Esophagus muscularis mucosa (tissue), 4 donors: ENCODE data around the gene WNT8B. TPM values are rescaled to one million over a fixed set of nuclear protein-coding genes. Genes with fewer than 3 reads are reported as not detected.

Experiments used
- DNase-seq: peaks from one replicate; pipeline ENCODE4 v3.0.0-alpha.2; 2017; ENCODE audit errors: extremely low spot score
- H3K27ac ChIP-seq, 4 donors: fragments of 200-600 bp; sonication (generic); replicated peaks in 1 of 4; 1 replicate in 3 of 4; 2 replicates in 1 of 4; pipeline ENCODE4 v1.5.1; 2016 to 2019; ENCODE audit warnings: mild to moderate bottlenecking in 1 of 4
- H3K27me3 ChIP-seq, 4 donors: fragments of 200-600 bp; sonication (generic); one replicate each; pipeline versions ENCODE4 v1.5.1 to v1.6.0; 2016 to 2019
- H3K36me3 ChIP-seq, 4 donors: fragments of 200-600 bp; sonication (generic); one replicate each; pipeline ENCODE4 v1.5.1; 2016 to 2019
- H3K4me1 ChIP-seq, 4 donors: fragments of 200-600 bp; sonication (generic); one replicate each; pipeline ENCODE4 v1.5.1; 2016 to 2019
- H3K4me3 ChIP-seq, 4 donors: fragments of 200-600 bp; sonication (generic); 1 replicate in 2 of 4; 2 replicates in 2 of 4; pipeline ENCODE4 v1.5.1; 2016 to 2019; ENCODE audit warnings: mild to moderate bottlenecking in 4 of 4, moderate library complexity in 1 of 4
- H3K9me3 ChIP-seq, 4 donors: fragments of 200-600 bp; sonication (generic); 1 replicate in 3 of 4; 2 replicates in 1 of 4; pipeline ENCODE4 v1.5.1; 2016 to 2019
- CTCF ChIP-seq, 3 experiments: fragments of 200-600 bp in 2 of 3; fragments of 450-650 bp in 1 of 3; sonication (generic) in 2 of 3; IDR thresholded peaks; one replicate each; pipeline ENCODE4 v1.5.1; 2017 to 2019; ENCODE audit warnings: antibody characterized with exemption in 3 of 3, mild to moderate bottlenecking in 2 of 3, moderate library complexity in 1 of 3
- EP300 ChIP-seq: sonication (generic); formaldehyde crosslinking; IDR thresholded peaks from one replicate; pipeline ENCODE4 v1.6.1; 2017; ENCODE audit warnings: antibody characterized with exemption
- POLR2A ChIP-seq: fragments of 450-650 bp; IDR thresholded peaks from one replicate; pipeline ENCODE4 v1.6.1; 2017; ENCODE audit warnings: antibody characterized with exemption, moderate library complexity, mild to moderate bottlenecking, low read depth
- POLR2AphosphoS5 ChIP-seq, 2 donors: sonication (generic); formaldehyde crosslinking; IDR thresholded peaks; one replicate each; pipeline ENCODE4 v1.6.1; 2017; ENCODE audit warnings: antibody characterized with exemption in 2 of 2
- WGBS: methylation state at CpG from one replicate; pipeline ENCODE4 v1.1.5; 2018; 5-methylcytosine and 5-hydroxymethylcytosine counted together
- intact Hi-C: fragments of 100-400 bp; cut with DNase I; formaldehyde crosslinking; loops from one replicate; pipeline ENCODE4 v1.15.1; 2023
- total RNA-seq, 4 donors: library from RNA; depleted of rRNA; stranded (reverse); fragments of >200 nt; gene quantifications; one replicate each; pipeline versions ENCODE4 v1.1.0 to v1.2.1, GENCODE V29; 2016

WNT8B gene
- total RNA-seq, 4 donors from 2014 or later, result not detected

GRCh38 chr10:100485801-100486495, 23.1 kb downstream of the WNT8B start:
- DNase-seq, result no peak
- Histone ChIP-seq H3K27ac (no peak overlapping the region), H3K9me3 (no peaks in the 10 kb centered on the region), H3K27me3 (peaks cover 0 to 4% (median 0%) of the 10 kb centered on the region in 4 donors), H3K4me1 (peaks cover 13 to 20% (median 16%) of the 10 kb centered on the region in 4 donors), H3K4me3 (no peak overlapping the region), H3K36me3 (peaks cover 35 to 60% (median 48%) of the 10 kb centered on the region in 4 donors)
- intact Hi-C loops, result no loop called here
- WGBS, result 89% methylated on average over 10 of the region's 10 CpGs
- TF ChIP-seq CTCF (IDR thresholded peaks at IDR 0.05) (no peak), POLR2A (no peak), POLR2AphosphoS5 (IDR thresholded peaks at IDR 0.05) (no peak), EP300 (no peak)

GRCh38 chr10:100487529-100487928, 24.7 kb downstream of the WNT8B start:
- TF ChIP-seq POLR2AphosphoS5 (IDR thresholded peaks at IDR 0.05) (no peak), CTCF (IDR thresholded peaks at IDR 0.05) (no peak), POLR2A (no peak), EP300 (no peak)
- peaks cover 37 to 75% (median 57%) of the 10 kb centered on the region in 4 donors for H3K36me3 ChIP-seq
- no peaks in the 10 kb centered on the region for H3K9me3 ChIP-seq
- H3K4me1 ChIP-seq, result peaks cover 4 to 7% (median 6%) of the 10 kb centered on the region in 4 donors
- H3K27ac ChIP-seq, result no peak overlapping the region
- H3K27me3 ChIP-seq, result no peaks in the 10 kb centered on the region
- WGBS, result 96% methylated on average over 3 of the region's 6 CpGs
- no peak for DNase-seq
- no peak overlapping the region for H3K4me3 ChIP-seq
- intact Hi-C loops, result no loop called here

- Histone ChIP-seq H3K4me1 (no peaks in the 10 kb centered on the region), H3K27ac (no peak overlapping the region), H3K4me3 (no peak overlapping the region), H3K36me3 (peaks cover 37 to 92% (median 68%) of the 10 kb centered on the region in 4 donors), H3K9me3 (no peaks in the 10 kb centered on the region), H3K27me3 (no peaks in the 10 kb centered on the region)
- no peak for DNase-seq
- intact Hi-C loops, result no loop called here
- TF ChIP-seq POLR2A, result no peak
- TF ChIP-seq EP300, result no peak
- TF ChIP-seq POLR2AphosphoS5 (IDR thresholded peaks at IDR 0.05), result no peak
- TF ChIP-seq CTCF (IDR thresholded peaks at IDR 0.05), result no peak
- WGBS, result 85% methylated on average over 5 of the region's 5 CpGs
Measured at GRCh38 chr10:100489396-100489795, 26.6 kb downstream of the WNT8B start.

- no peaks in the 10 kb centered on the region for H3K27me3 ChIP-seq
- H3K27ac ChIP-seq, result no peak overlapping the region
- 100% methylated on average over 2 of the region's 2 CpGs for WGBS
- no peaks in the 10 kb centered on the region for H3K4me1 ChIP-seq
- intact Hi-C loops, result no loop called here
- no peak overlapping the region for H3K4me3 ChIP-seq
- TF ChIP-seq POLR2A (no peak), CTCF (IDR thresholded peaks at IDR 0.05) (no peak), POLR2AphosphoS5 (IDR thresholded peaks at IDR 0.05) (no peak), EP300 (no peak)
- no peak for DNase-seq
- peaks cover 37 to 96% (median 75%) of the 10 kb centered on the region in 4 donors for H3K36me3 ChIP-seq
- H3K9me3 ChIP-seq, result no peaks in the 10 kb centered on the region
Measured at GRCh38 chr10:100490531-100490930, 27.7 kb downstream of the WNT8B start.
